ENCODE data around the gene EPC2. TPM values are rescaled to one million over a fixed set of nuclear protein-coding genes. Genes with fewer than 3 reads are reported as not detected.

The EPC2 gene
- total and polyA plus RNA-seq, 2 experiments from 2014 or later: 6.3 to 27.0 TPM

GRCh38 chr2:148616662-148617061 lies 27.9 kb upstream of the EPC2 start:
- Histone ChIP-seq H3K27ac (ENCODE audit: low read depth) (no peak overlapping the region), H4K20me1 (replicated peaks; ENCODE audit: insufficient read depth) (no peaks in the 10 kb centered on the region), H3K9me2 (ENCODE audit: insufficient read depth) (0 out of 2 replicates have a peak, but pooled peaks cover 3% of the 10 kb centered on the region), H3K79me2 (replicated peaks; ENCODE audit: insufficient read depth) (no peaks in the 10 kb centered on the region), H3K27me3 (ENCODE audit: insufficient read depth) (no peaks in the 10 kb centered on the region), H3K4me2 (no peak overlapping the region), H3K4me1 (ENCODE audit: insufficient read depth) (peaks cover 28% of the 10 kb centered on the region), H2AFZ (peak overlapping the region; percentile 28; the same call in 1 of the 2 replicates), H3K36me3 (ENCODE audit: insufficient read depth) (no peaks in the 10 kb centered on the region), H3K4me3 (no peak overlapping the region), H3F3A (replicated peaks; ENCODE audit: low read depth) (no peaks in the 10 kb centered on the region)
- ATAC-seq (no peak), DNase-seq (ENCODE audit: low spot score) (no peak)
- TF ChIP-seq ZNF462 (CRISPR knock-in tag; IDR thresholded peaks at IDR 0.05): no peak
- H3K36me3 Mint-ChIP-seq (ENCODE audit: low read depth): no peaks in the 10 kb centered on the region
- no peaks in the 10 kb centered on the region for H3K9me3 Mint-ChIP-seq
- H3K4me1 Mint-ChIP-seq: peaks cover 25% of the 10 kb centered on the region
- H3K27me3 Mint-ChIP-seq (ENCODE audit: insufficient read depth, low read depth, poor library complexity): no peaks in the 10 kb centered on the region
- no peak overlapping the region for H3K27ac Mint-ChIP-seq
- H3K4me3 Mint-ChIP-seq: no peak overlapping the region

- Mint-ChIP-seq H3K36me3 (ENCODE audit: low read depth) (no peaks in the 10 kb centered on the region), H3K4me3 (no peak overlapping the region), H3K27ac (no peak overlapping the region), H3K4me1 (peaks cover 25% of the 10 kb centered on the region), H3K27me3 (ENCODE audit: insufficient read depth, low read depth, poor library complexity) (no peaks in the 10 kb centered on the region), H3K9me3 (no peaks in the 10 kb centered on the region)
- Histone ChIP-seq H2AFZ (peak overlapping the region; percentile 28; the same call in 1 of the 2 replicates), H3K36me3 (ENCODE audit: insufficient read depth) (no peaks in the 10 kb centered on the region), H3F3A (replicated peaks; ENCODE audit: low read depth) (no peaks in the 10 kb centered on the region), H3K4me3 (no peak overlapping the region), H3K9me2 (ENCODE audit: insufficient read depth) (0 out of 2 replicates have a peak, but pooled peaks cover 7% of the 10 kb centered on the region), H3K27ac (ENCODE audit: low read depth) (no peak overlapping the region), H3K4me1 (ENCODE audit: insufficient read depth) (peaks cover 28% of the 10 kb centered on the region), H3K27me3 (ENCODE audit: insufficient read depth) (no peaks in the 10 kb centered on the region), H3K79me2 (replicated peaks; ENCODE audit: insufficient read depth) (no peaks in the 10 kb centered on the region), H4K20me1 (replicated peaks; ENCODE audit: insufficient read depth) (no peaks in the 10 kb centered on the region), H3K4me2 (no peak overlapping the region)
- ATAC-seq (no peak), DNase-seq (ENCODE audit: low spot score) (no peak)
- no peak for TF ChIP-seq STAT1 (IDR thresholded peaks at IDR 0.05; ENCODE audit: unreplicated experiment)
- TF ChIP-seq ZNF114 (CRISPR knock-in tag; IDR thresholded peaks at IDR 0.05): no peak
- no peak for TF ChIP-seq REST (IDR thresholded peaks at IDR 0.05; ENCODE audit: unreplicated experiment)
- no peak for TF ChIP-seq CREB1 (CRISPR knock-in tag; IDR thresholded peaks at IDR 0.05; ENCODE audit: low read depth)
- no peak for TF ChIP-seq JUNB (IDR thresholded peaks at IDR 0.05; ENCODE audit: unreplicated experiment)
- TF ChIP-seq, protein P1, sequence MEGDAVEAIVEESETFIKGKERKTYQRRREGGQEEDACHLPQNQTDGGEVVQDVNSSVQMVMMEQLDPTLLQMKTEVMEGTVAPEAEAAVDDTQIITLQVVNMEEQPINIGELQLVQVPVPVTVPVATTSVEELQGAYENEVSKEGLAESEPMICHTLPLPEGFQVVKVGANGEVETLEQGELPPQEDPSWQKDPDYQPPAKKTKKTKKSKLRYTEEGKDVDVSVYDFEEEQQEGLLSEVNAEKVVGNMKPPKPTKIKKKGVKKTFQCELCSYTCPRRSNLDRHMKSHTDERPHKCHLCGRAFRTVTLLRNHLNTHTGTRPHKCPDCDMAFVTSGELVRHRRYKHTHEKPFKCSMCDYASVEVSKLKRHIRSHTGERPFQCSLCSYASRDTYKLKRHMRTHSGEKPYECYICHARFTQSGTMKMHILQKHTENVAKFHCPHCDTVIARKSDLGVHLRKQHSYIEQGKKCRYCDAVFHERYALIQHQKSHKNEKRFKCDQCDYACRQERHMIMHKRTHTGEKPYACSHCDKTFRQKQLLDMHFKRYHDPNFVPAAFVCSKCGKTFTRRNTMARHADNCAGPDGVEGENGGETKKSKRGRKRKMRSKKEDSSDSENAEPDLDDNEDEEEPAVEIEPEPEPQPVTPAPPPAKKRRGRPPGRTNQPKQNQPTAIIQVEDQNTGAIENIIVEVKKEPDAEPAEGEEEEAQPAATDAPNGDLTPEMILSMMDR (conservative IDR thresholded peaks at IDR 0.05; ENCODE audit: low read depth in 2 of 2): no peak
- TF ChIP-seq EZH2phosphoT487 (IDR thresholded peaks at IDR 0.05; ENCODE audit: unreplicated experiment): no peak
- no peak for TF ChIP-seq NANOG (IDR thresholded peaks at IDR 0.05; ENCODE audit: borderline replicate concordance)
- no peak for TF ChIP-seq EZH2 (IDR thresholded peaks at IDR 0.05; ENCODE audit: low read depth, unreplicated experiment)
Measured at GRCh38 chr2:148617219-148617618, 27.3 kb upstream of the EPC2 start.

Data from GM23338 (cell line).